Activated CD4-positive, CD25-positive, alpha-beta regulatory T cell (primary cell): ENCODE results near the gene HTT.
"Not testable (repeated sequence)": the region's sequence is repeated elsewhere in the genome, so short reads cannot be mapped to it uniquely, and the experiment has no call there.

Experiments used
- DNase-seq, 4 experiments: peaks; one replicate each; lab custom pipeline; 2025; lab: John Stamatoyannopoulos, UW

HTT gene

DNA sequence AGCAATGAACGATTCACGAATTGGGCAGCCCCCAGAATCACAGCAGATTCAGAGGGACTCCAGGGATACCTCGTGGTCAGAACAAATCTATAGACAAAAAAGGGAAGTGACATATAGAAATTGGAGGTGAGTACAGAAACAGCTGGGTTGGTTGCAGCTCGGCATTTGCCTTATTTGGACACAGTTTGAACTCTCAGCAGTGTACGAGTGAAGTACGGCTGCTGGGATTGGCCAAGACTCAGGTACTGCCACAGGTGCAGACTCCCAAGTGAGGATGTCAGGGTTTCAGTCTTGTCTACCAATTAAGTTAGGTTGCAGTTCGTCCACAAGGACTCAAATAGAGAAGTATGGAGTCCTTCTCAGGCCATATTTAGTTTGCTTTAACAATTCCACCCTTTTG lies 28.3 kb upstream of the HTT start:
- no peak for DNase-seq

DNA sequence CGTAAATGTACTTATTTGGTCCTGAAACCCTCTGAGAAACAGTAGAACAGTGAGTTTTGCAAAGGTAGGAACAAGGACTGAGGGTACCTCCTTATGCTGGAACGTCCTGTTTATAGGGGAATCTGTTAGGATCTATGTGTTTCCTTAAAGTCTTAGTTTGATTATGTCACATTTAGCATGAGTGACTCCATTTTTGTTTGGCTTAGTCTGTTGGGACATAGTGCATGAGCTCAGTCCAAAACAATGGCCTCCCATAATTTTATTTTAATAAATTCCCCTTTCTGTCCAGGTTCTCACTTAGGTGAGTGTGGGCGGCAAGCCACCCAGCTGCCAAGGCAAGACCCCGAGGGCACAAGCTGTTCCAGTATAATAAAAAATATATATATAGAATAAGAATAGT lies 27.9 kb upstream of the HTT start:
- DNase-seq, result no peak

DNA sequence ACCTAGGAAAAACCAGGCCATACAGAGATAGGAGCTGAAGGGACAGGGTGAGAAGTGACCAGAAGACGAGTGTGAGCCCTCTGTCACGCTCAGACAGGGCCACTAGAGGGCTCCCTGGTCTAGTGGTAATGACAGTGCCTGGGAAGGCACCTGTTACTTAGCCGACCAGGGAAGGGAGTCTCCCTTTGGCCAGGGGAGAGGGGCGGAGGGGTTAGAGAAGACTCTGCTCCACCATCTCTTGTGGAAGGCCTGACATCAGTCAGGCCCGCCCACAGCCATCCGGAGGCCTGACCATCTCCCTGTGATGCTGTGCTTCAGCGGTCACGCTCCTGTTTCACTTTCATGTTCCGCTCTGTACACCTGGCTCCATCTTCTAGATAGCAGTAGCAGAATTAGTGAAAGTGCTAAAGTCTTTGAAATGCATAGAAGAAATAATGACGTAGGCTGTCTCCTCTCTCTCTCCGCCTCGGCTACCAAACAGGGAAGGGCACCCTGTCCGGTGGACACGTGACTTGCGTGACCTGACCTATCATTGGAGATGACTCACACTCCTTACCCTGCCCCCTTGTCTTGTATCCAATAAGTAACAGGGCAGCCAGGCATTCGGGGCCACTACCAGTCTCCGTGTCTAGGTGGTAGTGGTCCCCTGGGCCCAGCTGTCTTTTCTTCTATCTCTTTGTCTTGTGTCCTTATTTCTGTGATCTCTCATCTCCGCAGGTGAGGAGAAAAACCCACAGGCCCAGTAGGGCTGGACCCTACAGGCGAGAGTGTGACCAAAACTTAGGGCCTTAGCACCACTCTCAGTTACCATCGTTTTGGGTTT lies 26.8 kb upstream of the HTT start:
- DNase-seq, result peak; percentile 34 to 52 (median 51)

DNA sequence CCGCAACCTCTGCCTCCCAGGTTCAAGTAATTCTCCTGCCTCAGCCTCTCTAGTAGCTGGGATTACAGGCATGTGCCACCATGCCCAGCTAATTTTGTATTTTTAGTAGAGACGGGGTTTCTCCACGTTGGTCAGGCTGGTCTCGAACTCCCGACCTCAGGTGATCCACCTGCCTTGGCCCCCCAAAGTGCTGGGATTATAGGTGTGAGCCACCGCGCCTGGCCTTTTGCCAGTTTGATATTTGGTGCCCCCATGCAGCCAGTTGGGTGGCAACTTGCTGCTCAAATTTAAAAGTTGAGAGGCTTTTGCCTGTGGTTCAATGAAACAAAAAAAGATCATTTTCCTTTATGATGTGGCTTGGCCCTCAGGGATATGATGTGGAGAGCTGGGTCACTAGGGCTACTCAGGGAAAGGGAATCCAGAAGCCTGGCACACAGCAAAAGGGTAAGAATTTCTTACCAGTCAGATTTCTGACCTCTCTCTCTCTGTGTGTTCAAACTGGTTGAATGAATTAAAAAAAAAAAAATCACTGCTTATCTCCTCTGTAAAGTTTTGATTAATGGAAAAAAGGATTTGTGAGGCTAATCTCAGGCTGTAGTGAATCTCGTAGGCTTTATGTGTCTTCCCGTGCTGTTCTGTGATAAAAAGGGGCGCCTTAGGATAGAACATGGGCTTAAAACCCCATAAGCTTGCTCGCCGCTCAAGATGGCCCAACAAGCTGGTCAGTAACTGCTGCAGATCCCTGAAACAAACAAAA lies 23.2 kb upstream of the HTT start:
- DNase-seq, result not testable (repeated sequence)

DNA sequence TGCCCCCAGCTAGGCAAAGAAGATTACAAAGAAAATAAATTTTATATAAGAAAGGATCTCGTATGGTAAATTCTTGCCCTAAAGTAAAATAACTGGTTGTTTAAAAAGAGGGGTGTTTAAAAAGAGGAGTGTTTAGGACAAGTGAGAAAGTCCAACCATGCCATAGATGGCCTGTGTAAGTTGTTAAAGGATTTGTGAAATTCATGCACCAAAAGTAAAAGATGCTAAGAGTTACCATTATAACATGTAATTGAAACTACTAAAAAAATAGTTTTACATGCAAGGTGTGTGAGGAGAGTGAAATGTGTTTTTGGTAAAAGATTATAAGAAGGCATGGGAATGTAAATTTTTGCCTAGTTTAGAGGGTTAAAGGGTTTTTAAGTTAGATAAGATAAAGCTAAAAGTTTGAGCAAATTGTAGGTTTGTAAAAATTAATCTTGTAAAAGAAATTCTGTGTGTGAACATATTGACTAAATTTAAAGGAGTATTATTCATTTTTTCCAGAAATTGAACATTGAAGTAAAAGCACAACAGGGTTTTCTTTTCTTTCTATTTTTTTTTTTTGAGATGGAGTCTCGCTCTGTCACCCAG lies 20.2 kb upstream of the HTT start:
- DNase-seq, result no peak

DNA sequence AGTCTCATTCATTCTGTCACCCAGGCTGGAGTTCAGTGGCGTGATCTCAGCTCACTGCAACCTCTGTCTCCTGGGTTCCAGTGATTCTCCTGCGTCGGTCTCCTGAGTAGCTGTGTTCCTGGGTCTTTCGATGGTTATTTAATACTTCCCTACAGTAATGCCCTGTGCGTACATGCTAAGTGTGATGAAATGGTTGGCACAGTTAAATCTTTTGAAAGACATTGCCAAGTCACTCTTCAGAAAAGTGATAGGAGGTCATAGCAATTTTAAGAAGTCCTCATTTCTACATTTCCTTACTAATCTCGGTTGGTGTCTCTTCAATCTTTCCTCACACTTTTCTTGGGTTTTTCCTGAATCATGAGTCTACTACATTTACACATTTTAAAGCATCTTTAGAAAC lies 14.5 kb upstream of the HTT start:
- DNase-seq, result no peak

DNA sequence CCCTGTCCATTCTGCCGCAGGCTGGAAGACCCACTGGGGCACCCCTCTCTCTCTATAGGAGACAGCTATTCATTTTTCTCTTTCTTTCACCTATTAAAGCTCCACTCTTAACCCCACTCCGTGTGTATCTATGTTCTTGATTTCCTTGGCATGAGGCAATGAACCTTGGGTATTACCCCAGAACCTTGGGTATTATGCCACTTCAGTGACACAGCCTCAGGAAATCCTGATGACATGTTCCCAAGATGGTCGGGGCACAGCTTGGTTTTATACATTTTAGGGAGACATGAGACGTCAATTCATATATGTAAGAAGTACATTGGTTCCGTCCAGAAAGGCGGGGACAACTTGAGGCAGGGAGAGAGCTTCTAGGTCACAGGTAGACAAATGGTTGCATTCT lies 13.5 kb upstream of the HTT start:
- DNase-seq, result no peak

DNA sequence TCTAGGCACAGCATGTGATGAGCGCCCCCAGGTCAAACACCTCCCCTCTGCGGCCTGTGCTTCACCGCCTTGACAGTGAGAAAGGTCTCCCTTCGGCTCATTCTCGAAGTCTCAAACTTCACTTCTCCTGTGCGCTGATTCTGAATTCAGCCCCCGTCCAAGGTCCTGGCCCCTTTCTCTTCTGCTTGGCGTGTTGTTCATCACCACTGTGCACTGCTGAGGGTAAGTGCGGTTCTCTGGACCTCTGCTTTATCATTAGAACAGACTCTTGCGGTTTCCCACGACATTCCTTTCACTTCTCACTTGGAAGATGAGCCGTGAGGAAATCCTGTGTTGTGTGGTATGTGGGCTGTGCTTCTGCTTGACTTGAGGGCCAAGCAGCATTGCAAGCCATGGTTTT lies 12.0 kb upstream of the HTT start:
- DNase-seq, result no peak

DNA sequence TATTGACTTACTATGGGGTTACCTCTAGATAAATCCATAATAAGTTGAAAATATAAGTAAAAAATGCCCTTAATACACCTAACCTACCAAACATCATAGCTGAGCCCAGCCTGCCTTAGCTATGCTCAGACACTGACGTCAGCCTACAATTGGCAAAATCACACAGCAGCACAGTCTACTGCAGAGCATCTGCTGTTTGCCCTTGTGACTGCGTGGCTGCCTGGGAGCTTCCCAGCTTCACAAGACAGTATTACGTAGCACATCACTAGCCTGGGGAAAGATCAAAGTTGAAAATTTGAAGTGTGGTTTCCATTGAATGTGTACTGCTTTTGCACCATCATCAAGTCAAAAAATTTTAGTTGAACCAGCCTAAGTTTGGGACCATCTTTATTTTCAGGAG lies 8.9 kb upstream of the HTT start:
- no peak for DNase-seq

DNA sequence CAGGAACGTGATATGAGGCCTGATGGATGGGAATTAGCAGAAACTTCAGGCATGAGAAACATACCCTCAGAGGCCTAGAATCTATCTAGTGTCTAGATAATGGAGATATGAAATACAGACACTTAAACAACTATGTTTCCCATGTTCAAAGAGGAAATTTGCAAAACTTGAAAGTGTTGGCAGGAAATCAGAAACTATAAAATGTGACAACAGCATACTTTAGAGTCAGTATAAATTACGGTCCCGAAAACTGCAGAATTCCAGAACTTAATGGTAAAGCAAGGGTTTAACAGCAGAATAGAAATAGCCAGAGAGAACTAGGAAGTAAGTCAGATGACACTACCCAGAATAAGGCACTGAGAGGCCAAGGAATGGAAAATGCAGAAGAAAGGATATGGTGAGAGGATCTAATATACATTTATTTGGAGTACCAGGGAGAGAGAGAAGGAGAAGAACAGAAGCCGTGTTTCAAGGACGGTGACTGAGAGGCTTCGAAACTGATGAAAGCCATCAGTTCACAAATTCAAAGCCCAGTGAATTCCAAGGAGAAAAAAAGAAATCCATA lies 7.6 kb upstream of the HTT start:
- no peak for DNase-seq

DNA sequence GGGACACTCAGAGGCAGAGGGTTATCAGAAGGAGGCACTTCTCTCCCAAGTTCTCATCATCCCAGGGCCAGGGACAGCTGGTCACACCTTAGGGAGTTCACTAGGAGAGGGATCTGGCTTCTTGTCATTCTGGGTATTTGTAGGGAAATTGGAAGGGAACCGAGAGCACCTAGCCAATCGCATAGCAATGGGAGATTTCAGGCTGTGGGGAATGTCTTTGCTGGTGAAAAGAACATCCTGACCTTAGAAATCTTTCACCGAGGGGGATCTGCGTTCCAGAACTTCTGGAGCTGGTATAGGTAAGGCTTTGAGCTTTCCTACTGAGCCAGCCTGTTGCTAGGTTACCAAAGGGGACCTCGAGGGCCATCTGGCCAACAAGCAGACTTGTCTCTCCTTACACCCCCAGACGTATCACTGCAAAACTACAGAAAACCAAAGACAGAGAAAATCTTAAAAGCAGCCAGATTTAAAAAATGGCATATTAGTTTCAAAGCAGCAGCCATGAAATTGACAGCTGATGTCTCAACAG lies 6.9 kb upstream of the HTT start:
- DNase-seq, result no peak

DNA sequence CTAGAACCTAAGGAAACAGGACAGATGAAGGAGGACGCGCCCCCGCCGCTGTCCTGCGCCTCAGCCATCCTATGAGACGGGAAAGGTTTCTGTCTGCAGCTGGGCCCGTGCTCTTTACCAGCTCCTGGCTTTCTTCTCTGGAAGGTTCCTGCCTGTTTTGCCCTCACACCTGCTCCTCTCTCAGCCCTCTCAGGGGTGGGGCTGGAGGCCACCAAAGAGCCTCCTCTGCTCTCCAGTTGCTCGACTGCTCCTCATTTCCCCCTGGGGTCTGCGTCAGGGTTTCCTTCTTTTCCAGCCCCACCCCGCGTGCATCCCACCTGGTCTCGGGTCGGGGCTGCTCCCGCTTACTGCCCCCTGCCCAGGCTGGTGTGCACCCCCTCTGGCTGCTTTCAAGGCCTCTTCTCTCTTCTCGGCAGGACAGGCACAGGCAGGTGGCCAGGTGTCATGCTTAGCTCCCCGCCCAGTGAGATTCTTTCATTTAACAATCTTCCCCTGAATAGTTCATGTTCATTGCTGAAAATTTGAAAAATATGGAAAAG lies 4.8 kb upstream of the HTT start:
- no peak for DNase-seq

DNA sequence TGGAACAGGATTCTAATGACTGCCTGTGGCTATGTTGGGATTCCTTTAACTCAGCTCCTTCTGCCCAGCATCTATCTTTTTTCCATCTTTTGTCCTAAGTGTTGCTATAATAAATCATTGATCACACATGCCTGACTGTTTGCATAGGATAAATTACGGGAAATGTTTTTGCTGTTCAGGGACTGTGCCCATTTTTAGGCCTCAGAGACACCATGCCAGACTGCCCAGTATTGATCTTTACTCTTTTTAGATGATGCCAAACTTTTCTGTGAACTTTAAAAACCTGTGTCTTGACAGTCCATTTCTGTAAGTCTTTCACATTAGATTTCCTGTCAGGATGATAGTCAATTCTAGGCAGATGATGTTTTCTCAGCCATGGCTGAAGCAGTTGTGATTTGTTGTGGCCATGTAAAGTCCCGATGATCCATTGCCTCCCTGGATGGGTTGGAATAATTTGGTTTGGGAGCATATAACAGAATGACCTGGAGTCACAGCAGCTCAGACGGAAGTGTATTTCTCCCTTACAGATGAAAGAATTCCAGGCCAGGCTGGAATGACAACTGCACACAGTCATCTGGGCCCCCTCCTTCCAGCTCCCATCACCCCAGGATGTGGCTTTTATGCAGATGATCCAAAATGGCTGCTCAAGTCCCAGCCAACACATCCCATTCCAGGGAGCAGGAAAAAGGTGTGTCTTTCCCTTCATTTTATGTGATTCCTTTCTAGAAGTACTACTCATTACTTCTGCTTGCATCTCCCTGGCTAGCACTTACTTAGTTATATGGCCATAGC lies 3.6 kb upstream of the HTT start:
- DNase-seq, result no peak

DNA sequence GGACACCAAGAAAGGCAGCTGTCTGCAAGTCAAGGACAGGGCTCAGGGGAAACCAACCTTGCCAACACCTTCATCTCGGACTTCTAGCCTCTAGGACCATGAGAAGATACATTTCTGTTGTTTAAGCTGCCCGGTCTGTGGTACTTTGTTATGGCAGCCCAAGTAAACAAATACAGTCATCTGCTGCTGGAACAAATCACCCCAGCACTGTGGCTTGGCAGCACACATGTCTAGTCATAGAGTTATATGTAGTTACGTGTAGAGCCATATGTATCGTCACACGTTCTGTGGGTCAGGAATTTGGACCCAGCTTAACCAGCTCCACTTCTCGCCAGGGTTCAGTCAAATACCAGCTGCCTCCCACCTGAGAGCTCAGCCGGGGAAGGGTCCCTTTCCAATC lies 2.7 kb upstream of the HTT start:
- DNase-seq, result no peak

DNA sequence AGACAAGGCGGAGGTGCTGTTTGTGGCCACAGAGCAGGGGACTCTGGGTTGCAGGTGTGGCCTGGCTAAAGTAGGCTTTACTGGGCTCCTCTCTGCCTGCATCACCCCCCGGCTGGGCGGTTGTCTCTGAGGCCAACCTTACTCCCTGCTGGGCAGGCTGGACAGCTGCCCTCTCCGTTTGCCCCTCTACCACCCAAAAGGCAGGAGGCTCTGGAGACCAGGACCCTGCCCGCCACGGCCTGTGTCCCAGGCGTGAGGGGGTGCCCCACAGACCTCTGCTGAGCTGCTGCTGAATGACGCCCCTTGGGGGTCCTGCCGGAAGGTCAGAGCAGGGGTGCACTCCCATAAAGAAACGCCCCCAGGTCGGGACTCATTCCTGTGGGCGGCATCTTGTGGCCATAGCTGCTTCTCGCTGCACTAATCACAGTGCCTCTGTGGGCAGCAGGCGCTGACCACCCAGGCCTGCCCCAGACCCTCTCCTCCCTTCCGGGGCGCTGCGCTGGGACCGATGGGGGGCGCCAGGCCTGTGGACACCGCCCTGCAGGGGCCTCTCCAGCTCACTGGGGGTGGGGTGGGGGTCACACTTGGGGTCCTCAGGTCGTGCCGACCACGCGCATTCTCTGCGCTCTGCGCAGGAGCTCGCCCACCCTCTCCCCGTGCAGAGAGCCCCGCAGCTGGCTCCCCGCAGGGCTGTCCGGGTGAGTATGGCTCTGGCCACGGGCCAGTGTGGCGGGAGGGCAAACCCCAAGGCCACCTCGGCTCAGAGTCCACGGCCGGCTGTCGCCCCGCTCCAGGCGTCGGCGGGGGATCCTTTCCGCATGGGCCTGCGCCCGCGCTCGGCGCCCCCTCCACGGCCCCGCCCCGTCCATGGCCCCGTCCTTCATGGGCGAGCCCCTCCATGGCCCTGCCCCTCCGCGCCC lies 1.1 kb upstream of the HTT start:
- no peak for DNase-seq

DNA sequence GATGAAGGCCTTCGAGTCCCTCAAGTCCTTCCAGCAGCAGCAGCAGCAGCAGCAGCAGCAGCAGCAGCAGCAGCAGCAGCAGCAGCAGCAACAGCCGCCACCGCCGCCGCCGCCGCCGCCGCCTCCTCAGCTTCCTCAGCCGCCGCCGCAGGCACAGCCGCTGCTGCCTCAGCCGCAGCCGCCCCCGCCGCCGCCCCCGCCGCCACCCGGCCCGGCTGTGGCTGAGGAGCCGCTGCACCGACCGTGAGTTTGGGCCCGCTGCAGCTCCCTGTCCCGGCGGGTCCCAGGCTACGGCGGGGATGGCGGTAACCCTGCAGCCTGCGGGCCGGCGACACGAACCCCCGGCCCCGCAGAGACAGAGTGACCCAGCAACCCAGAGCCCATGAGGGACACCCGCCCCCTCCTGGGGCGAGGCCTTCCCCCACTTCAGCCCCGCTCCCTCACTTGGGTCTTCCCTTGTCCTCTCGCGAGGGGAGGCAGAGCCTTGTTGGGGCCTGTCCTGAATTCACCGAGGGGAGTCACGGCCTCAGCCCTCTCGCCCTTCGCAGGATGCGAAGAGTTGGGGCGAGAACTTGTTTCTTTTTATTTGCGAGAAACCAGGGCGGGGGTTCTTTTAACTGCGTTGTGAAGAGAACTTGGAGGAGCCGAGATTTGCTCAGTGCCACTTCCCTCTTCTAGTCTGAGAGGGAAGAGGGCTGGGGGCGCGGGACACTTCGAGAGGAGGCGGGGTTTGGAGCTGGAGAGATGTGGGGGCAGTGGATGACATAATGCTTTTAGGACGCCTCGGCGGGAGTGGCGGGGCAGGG lies 568 bp downstream of the HTT start:
- peak in 2 of 4 experiments; percentile 43 to 54 for DNase-seq

DNA sequence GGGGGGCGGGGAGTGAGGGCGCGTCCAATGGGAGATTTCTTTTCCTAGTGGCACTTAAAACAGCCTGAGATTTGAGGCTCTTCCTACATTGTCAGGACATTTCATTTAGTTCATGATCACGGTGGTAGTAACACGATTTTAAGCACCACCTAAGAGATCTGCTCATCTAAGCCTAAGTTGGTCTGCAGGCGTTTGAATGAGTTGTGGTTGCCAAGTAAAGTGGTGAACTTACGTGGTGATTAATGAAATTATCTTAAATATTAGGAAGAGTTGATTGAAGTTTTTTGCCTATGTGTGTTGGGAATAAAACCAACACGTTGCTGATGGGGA lies 1.1 kb downstream of the HTT start:
- no peak for DNase-seq

DNA sequence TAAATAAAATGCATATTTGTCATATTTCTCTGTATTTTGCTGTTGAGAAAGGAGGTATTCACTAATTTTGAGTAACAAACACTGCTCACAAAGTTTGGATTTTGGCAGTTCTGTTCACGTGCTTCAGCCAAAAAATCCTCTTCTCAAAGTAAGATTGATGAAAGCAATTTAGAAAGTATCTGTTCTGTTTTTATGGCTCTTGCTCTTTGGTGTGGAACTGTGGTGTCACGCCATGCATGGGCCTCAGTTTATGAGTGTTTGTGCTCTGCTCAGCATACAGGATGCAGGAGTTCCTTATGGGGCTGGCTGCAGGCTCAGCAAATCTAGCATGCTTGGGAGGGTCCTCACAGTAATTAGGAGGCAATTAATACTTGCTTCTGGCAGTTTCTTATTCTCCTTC lies 3.3 kb downstream of the HTT start:
- DNase-seq, result no peak

DNA sequence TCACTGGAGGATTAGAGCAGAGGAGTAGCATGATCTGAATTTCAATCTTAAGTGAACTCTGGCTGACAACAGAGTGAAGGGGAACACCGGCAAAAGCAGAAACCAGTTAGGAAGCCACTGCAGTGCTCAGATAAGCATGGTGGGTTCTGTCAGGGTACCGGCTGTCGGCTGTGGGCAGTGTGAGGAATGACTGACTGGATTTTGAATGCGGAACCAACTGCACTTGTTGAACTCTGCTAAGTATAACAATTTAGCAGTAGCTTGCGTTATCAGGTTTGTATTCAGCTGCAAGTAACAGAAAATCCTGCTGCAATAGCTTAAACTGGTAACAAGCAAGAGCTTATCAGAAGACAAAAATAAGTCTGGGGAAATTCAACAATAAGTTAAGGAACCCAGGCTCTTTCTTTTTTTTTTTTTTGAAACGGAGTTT lies 5.2 kb downstream of the HTT start:
- no peak for DNase-seq
